GM12878 (cell line): ENCODE data around the gene SLC35G1.

ENCODE experiments used
- CREB1 ChIP-seq: IDR thresholded peaks from 2 replicates; pipeline ENCODE4 v1.6.1; 2012; ENCODE audit warnings: low read depth, mild to moderate bottlenecking, inconsistent platforms
- EGR1 ChIP-seq, 2 experiments: IDR thresholded peaks; 1 replicate in 1 of 2; 2 replicates in 1 of 2; pipeline ENCODE4 v1.6.1; 2011 to 2012; ENCODE audit warnings: low read depth in 2 of 2, low read length in 2 of 2, borderline replicate concordance in 1 of 2, mild to moderate bottlenecking in 1 of 2, moderate library complexity in 1 of 2
- SREBF2 ChIP-seq: IDR thresholded peaks from 2 replicates; pipeline ENCODE4 v1.6.1; 2012; ENCODE audit warnings: mild to moderate bottlenecking, low read length
- TCF12 ChIP-seq: IDR thresholded peaks from 2 replicates; pipeline ENCODE4 v1.6.1; 2011; ENCODE audit warnings: low read depth, mild to moderate bottlenecking, low read length
- ZNF274 ChIP-seq: IDR thresholded peaks from one replicate; pipeline ENCODE4 v1.8.0; 2011; ENCODE audit not compliant: insufficient read length, insufficient read depth
- TF ChIP-seq, protein P1 (sequence below), 3 experiments: IDR thresholded peaks in 2 of 3; conservative IDR thresholded peaks in 1 of 3; 2 replicates each; pipeline ENCODE4 v1.5.1; 2011; ENCODE audit warnings: low read depth in 3 of 3, low read length in 3 of 3, mild to moderate bottlenecking in 3 of 3, control low read depth in 2 of 3, moderate library complexity in 2 of 3, inconsistent platforms in 1 of 3, mixed read lengths in 1 of 3; ENCODE audit not compliant: control insufficient read depth in 2 of 3, insufficient read depth in 1 of 3; ENCODE audit errors: extremely low read depth in 1 of 3

DNA sequence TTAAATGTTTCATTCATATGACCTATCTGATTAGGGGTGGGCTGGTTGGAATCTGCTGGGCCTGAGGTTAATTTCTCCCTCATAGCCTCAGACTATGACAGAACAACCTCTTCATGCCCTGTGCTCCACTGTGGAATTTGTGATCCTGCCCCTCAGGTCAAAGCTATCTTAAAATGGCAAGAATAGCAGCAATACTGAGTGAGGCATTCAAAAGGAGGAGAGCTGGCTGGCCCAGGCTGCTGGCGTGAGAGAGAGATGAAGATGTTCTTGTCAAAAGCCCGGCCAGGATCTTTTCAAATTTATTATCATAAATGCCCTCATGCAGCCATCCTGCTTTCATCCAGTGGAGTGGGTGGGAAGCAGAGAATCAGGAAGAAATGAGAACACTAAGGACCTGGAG is 58.1 kb downstream of the SLC35G1 start:
- no peak for TF ChIP-seq EGR1 (IDR thresholded peaks at IDR 0.05; ENCODE audit: borderline replicate concordance in 1 of 2, low read depth in 2 of 2, low read length in 2 of 2)
- no peak for TF ChIP-seq ZNF274
- TF ChIP-seq TCF12, result no peak
- TF ChIP-seq, protein P1, sequence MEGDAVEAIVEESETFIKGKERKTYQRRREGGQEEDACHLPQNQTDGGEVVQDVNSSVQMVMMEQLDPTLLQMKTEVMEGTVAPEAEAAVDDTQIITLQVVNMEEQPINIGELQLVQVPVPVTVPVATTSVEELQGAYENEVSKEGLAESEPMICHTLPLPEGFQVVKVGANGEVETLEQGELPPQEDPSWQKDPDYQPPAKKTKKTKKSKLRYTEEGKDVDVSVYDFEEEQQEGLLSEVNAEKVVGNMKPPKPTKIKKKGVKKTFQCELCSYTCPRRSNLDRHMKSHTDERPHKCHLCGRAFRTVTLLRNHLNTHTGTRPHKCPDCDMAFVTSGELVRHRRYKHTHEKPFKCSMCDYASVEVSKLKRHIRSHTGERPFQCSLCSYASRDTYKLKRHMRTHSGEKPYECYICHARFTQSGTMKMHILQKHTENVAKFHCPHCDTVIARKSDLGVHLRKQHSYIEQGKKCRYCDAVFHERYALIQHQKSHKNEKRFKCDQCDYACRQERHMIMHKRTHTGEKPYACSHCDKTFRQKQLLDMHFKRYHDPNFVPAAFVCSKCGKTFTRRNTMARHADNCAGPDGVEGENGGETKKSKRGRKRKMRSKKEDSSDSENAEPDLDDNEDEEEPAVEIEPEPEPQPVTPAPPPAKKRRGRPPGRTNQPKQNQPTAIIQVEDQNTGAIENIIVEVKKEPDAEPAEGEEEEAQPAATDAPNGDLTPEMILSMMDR (IDR thresholded peaks at IDR 0.05 in 2 of 3, conservative IDR thresholded peaks at IDR 0.05 in 1 of 3; ENCODE audit: control insufficient read depth in 2 of 3, extremely low read depth in 1 of 3, insufficient read depth in 1 of 3, low read depth in 3 of 3, low read length in 3 of 3), result no peak
- no peak for TF ChIP-seq CREB1
- TF ChIP-seq SREBF2, result no peak
